GM19455 (cell line): Measurements from ENCODE around the gene ATF7.

Experiments used
- ATAC-seq: cut with Tn5 transposase; IDR thresholded peaks from one replicate; pipeline ENCODE4 v1.9.1; 2021; ENCODE audit not compliant: unreplicated experiment

ATF7 gene

GRCh38 chr12:53504004-53504920, 121.9 kb downstream of the ATF7 start:
- no peak for ATAC-seq

- ATAC-seq, result no peak
Observed at GRCh38 chr12:53502983-53503728, 123.0 kb downstream of the ATF7 start.

- ATAC-seq, result no peak
Observed at GRCh38 chr12:53502331-53502730, 123.9 kb downstream of the ATF7 start.

GRCh38 chr12:53501615-53502181, 124.5 kb downstream of the ATF7 start:
- ATAC-seq, result no peak

GRCh38 chr12:53500776-53501614, 125.2 kb downstream of the ATF7 start, which contains the start of gene TARBP2:
TARBP2 (plus strand) TSS chr12:53501283; CDS start chr12:53501409, 126 bp downstream.
- ATAC-seq, result peak; percentile 81

- no peak for ATAC-seq
Observed at GRCh38 chr12:53500142-53500775, 125.9 kb downstream of the ATF7 start.

GRCh38 chr12:53499266-53500141, 126.7 kb downstream of the ATF7 start, which contains the start of gene MAP3K12:
MAP3K12 (minus strand) TSS chr12:53499458; CDS start chr12:53487391, 12,067 bp downstream.
- no peak for ATAC-seq

GRCh38 chr12:53498235-53498630, 127.9 kb downstream of the ATF7 start:
- no peak for ATAC-seq

- no peak for ATAC-seq
Observed at GRCh38 chr12:53497461-53497860, 128.7 kb downstream of the ATF7 start.

- no peak for ATAC-seq
Observed at GRCh38 chr12:53496752-53497032, 129.5 kb downstream of the ATF7 start.

GRCh38 chr12:53495903-53496751, 130.1 kb downstream of the ATF7 start:
- no peak for ATAC-seq

- ATAC-seq, result no peak
Observed at GRCh38 chr12:53493610-53494391, 132.4 kb downstream of the ATF7 start.

- ATAC-seq, result peak; percentile 89
Observed at GRCh38 chr12:53492830-53493609, 133.2 kb downstream of the ATF7 start.

GRCh38 chr12:53492188-53492587, 134.0 kb downstream of the ATF7 start:
- ATAC-seq, result no peak

- no peak for ATAC-seq
Observed at GRCh38 chr12:53489242-53489864, 136.8 kb downstream of the ATF7 start.

GRCh38 chr12:53486736-53487487, 139.3 kb downstream of the ATF7 start:
- no peak for ATAC-seq
